Measurements from ENCODE around the gene XRCC4. TPM values are rescaled to one million over a fixed set of nuclear protein-coding genes. Genes with fewer than 3 reads are reported as not detected.

XRCC4 gene
- polyA plus RNA-seq, 1 donor (not counting 4 experiments of a cell fraction or from before 2014, with no cell fraction given) = 10.9 TPM

DNA sequence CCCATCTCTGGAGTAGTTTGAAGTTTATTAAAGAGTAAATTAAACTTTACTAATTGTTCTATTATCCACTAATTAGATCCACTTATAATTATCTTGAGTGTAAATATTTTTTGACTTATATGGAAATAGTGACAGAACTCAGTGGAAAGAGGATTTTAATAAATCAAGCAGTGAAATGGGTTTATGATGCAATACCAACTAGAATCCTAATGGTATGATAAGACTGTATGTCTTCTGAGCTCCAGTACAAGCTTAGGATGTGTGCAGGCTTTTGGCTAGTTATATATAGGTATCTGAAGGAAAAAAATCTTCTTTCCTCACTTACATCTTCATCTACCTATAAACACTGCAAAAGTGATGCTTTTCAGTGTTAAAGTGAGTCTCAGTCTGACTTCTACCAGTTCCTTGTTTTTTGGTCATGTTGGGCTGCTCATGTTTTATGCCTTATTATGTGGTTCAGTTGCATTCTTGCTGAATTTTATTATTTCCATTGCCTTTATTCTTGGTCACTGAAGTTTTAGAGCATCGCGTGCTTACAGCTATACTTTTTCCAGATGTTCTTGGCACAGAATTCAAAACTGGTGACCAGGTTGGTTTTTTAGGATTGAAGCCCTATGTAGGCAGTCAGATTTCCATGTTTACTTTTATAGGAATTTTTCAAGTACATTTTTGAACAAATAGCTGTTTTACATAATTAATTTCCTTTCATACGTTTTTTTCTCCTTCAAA is 30.5 kb downstream of the XRCC4 start:
- no peaks in the 10 kb centered on the region for H4K20me1 ChIP-seq (ENCODE audit: control insufficient read depth, extremely low read depth, insufficient read depth, low read length)
- no peaks in the 10 kb centered on the region for H3K79me2 ChIP-seq (ENCODE audit: control insufficient read depth, insufficient read depth, low read length)
- H3K4me3 ChIP-seq (ENCODE audit: control insufficient read depth in 2 of 3, extremely low read depth in 1 of 3, insufficient read depth in 2 of 3, low read depth in 1 of 3, low read length in 3 of 3) = no peak overlapping the region
- dilution Hi-C loops (cut with MboI; ENCODE audit: extremely low pct_ligation_motif_present, low sequenced_read_pairs) = no loop called here
- FAIRE-seq (no peak), DNase-seq (ENCODE audit: low read depth, low spot score) (no peak)
- no peaks in the 10 kb centered on the region for H3K9me1 ChIP-seq (ENCODE audit: control insufficient read depth, extremely low read depth, insufficient read depth, low read length)
- H3K4me2 ChIP-seq (ENCODE audit: control insufficient read depth, extremely low read depth, insufficient read depth, low read depth, low read length) = no peak overlapping the region
- H3K4me1 ChIP-seq (ENCODE audit: control insufficient read depth, extremely low read depth, insufficient read depth, low read length) = no peaks in the 10 kb centered on the region
- H3K36me3 ChIP-seq (ENCODE audit: control insufficient read depth in 2 of 2, extremely low read depth in 1 of 2, insufficient read depth in 2 of 2, low read length in 2 of 2) = no peaks in the 10 kb centered on the region
- no peaks in the 10 kb centered on the region for H3K9me3 ChIP-seq (ENCODE audit: control insufficient read depth, low read depth, low read length)
- H3K27me3 ChIP-seq (ENCODE audit: control insufficient read depth, extremely low read depth, insufficient read depth, low read length) = no peaks in the 10 kb centered on the region
- no peak for TF ChIP-seq EZH2 (IDR thresholded peaks at IDR 0.05; ENCODE audit: low read length)
- no peak overlapping the region for H3K27ac ChIP-seq (ENCODE audit: control insufficient read depth, insufficient read depth, low read length)
- H3K9ac ChIP-seq (ENCODE audit: control insufficient read depth, extremely low read depth, insufficient read depth, low read length) = no peak overlapping the region
- no peak overlapping the region for H2AFZ ChIP-seq (ENCODE audit: control insufficient read depth, low read length)

DNA sequence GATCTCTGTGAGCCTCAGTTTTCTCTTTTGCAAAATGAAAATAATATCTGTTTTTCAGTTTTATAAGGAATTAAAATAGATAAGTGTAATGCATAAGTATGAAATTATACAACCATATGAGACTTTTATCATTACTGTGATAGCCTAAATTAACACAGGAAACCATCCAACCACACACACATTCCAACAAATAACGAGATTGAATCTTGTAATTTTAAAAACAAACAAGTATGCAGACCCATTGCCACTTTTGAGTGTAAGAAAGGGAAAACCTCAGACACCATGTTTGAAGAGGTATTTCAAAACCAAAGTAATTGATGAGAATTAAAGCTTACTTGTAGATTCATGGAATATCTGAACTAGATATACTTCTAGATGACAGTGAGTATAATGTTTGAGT is 32.0 kb downstream of the XRCC4 start:
- H3K9ac ChIP-seq (ENCODE audit: control insufficient read depth, extremely low read depth, insufficient read depth, low read length) = no peak overlapping the region
- H3K27me3 ChIP-seq (ENCODE audit: control insufficient read depth, extremely low read depth, insufficient read depth, low read length) = no peaks in the 10 kb centered on the region
- TF ChIP-seq, protein P1, sequence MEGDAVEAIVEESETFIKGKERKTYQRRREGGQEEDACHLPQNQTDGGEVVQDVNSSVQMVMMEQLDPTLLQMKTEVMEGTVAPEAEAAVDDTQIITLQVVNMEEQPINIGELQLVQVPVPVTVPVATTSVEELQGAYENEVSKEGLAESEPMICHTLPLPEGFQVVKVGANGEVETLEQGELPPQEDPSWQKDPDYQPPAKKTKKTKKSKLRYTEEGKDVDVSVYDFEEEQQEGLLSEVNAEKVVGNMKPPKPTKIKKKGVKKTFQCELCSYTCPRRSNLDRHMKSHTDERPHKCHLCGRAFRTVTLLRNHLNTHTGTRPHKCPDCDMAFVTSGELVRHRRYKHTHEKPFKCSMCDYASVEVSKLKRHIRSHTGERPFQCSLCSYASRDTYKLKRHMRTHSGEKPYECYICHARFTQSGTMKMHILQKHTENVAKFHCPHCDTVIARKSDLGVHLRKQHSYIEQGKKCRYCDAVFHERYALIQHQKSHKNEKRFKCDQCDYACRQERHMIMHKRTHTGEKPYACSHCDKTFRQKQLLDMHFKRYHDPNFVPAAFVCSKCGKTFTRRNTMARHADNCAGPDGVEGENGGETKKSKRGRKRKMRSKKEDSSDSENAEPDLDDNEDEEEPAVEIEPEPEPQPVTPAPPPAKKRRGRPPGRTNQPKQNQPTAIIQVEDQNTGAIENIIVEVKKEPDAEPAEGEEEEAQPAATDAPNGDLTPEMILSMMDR (optimal IDR thresholded peaks at IDR 0.05 in 1 of 3, IDR thresholded peaks at IDR 0.05 in 1 of 3, conservative IDR thresholded peaks at IDR 0.05 in 1 of 3; ENCODE audit: extremely low read depth in 1 of 3, insufficient read depth in 2 of 3, low read length in 3 of 3) = no peak
- TF ChIP-seq EZH2 (IDR thresholded peaks at IDR 0.05; ENCODE audit: low read length) = no peak
- no peak for FAIRE-seq
- no peak for DNase-seq (ENCODE audit: low read depth, low spot score)
- H3K4me3 ChIP-seq (ENCODE audit: control insufficient read depth in 2 of 3, extremely low read depth in 1 of 3, insufficient read depth in 2 of 3, low read depth in 1 of 3, low read length in 3 of 3) = no peak overlapping the region
- H3K4me1 ChIP-seq (ENCODE audit: control insufficient read depth, extremely low read depth, insufficient read depth, low read length) = no peaks in the 10 kb centered on the region
- H2AFZ ChIP-seq (ENCODE audit: control insufficient read depth, low read length) = no peak overlapping the region
- no peaks in the 10 kb centered on the region for H3K79me2 ChIP-seq (ENCODE audit: control insufficient read depth, insufficient read depth, low read length)
- no peaks in the 10 kb centered on the region for H4K20me1 ChIP-seq (ENCODE audit: control insufficient read depth, extremely low read depth, insufficient read depth, low read length)
- H3K36me3 ChIP-seq (ENCODE audit: control insufficient read depth in 2 of 2, extremely low read depth in 1 of 2, insufficient read depth in 2 of 2, low read length in 2 of 2) = no peaks in the 10 kb centered on the region
- dilution Hi-C loops (cut with MboI; ENCODE audit: extremely low pct_ligation_motif_present, low sequenced_read_pairs) = no loop called here
- no peaks in the 10 kb centered on the region for H3K9me3 ChIP-seq (ENCODE audit: control insufficient read depth, low read depth, low read length)
- no peak overlapping the region for H3K4me2 ChIP-seq (ENCODE audit: control insufficient read depth, extremely low read depth, insufficient read depth, low read depth, low read length)
- H3K9me1 ChIP-seq (ENCODE audit: control insufficient read depth, extremely low read depth, insufficient read depth, low read length) = no peaks in the 10 kb centered on the region
- H3K27ac ChIP-seq (ENCODE audit: control insufficient read depth, insufficient read depth, low read length) = no peak overlapping the region

DNA sequence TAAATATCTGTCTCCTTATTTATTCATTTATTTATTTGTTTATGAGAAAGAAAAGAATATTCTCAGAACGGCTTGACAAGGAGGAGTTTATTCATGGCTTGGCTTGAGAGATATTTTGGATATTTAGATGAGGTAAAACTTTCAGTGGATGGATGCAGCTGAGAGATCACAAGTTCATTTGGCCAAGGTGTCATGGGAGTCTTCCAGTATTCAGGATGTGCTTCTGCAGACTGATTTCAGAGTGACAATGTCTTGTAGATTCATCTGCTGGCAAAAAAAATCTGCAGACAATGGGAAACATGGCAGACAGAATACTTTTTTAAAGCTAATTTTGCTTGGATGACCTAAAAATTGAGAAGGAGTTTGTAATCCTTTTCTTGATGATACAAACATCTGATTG is 38.5 kb downstream of the XRCC4 start:
- Histone ChIP-seq H3K27ac (ENCODE audit: control insufficient read depth, insufficient read depth, low read length) (no peak overlapping the region), H3K36me3 (ENCODE audit: control insufficient read depth in 2 of 2, extremely low read depth in 1 of 2, insufficient read depth in 2 of 2, low read length in 2 of 2) (no peaks in the 10 kb centered on the region), H3K9me3 (ENCODE audit: control insufficient read depth, low read depth, low read length) (peaks cover 2% of the 10 kb centered on the region), H4K20me1 (ENCODE audit: control insufficient read depth, extremely low read depth, insufficient read depth, low read length) (no peaks in the 10 kb centered on the region), H2AFZ (ENCODE audit: control insufficient read depth, low read length) (no peak overlapping the region), H3K27me3 (ENCODE audit: control insufficient read depth, extremely low read depth, insufficient read depth, low read length) (no peaks in the 10 kb centered on the region), H3K79me2 (ENCODE audit: control insufficient read depth, insufficient read depth, low read length) (no peaks in the 10 kb centered on the region), H3K4me1 (ENCODE audit: control insufficient read depth, extremely low read depth, insufficient read depth, low read length) (no peaks in the 10 kb centered on the region), H3K4me3 (ENCODE audit: control insufficient read depth in 2 of 3, extremely low read depth in 1 of 3, insufficient read depth in 2 of 3, low read depth in 1 of 3, low read length in 3 of 3) (no peak overlapping the region), H3K9ac (ENCODE audit: control insufficient read depth, extremely low read depth, insufficient read depth, low read length) (no peak overlapping the region), H3K9me1 (ENCODE audit: control insufficient read depth, extremely low read depth, insufficient read depth, low read length) (no peaks in the 10 kb centered on the region), H3K4me2 (ENCODE audit: control insufficient read depth, extremely low read depth, insufficient read depth, low read depth, low read length) (no peak overlapping the region)
- FAIRE-seq (no peak), DNase-seq (ENCODE audit: low read depth, low spot score) (no peak)
- dilution Hi-C loops (cut with MboI; ENCODE audit: extremely low pct_ligation_motif_present, low sequenced_read_pairs) = no loop called here
- TF ChIP-seq, protein P1 (optimal IDR thresholded peaks at IDR 0.05 in 1 of 3, IDR thresholded peaks at IDR 0.05 in 1 of 3, conservative IDR thresholded peaks at IDR 0.05 in 1 of 3; ENCODE audit: extremely low read depth in 1 of 3, insufficient read depth in 2 of 3, low read length in 3 of 3) = no peak
- no peak for TF ChIP-seq EZH2 (IDR thresholded peaks at IDR 0.05; ENCODE audit: low read length)

All from keratinocyte (primary cell).